NCI-H1694 treated with DMSO at 0.1 percent for 48 hours (cell line): ENCODE measurements around the gene BPHL.
"Not testable (repeated sequence)": the region's sequence is repeated elsewhere in the genome, so short reads cannot be mapped to it uniquely, and the experiment has no call there.

Experiments
- DNase-seq: peaks from one replicate; lab custom pipeline; 2025; lab: John Stamatoyannopoulos, UW

Gene BPHL

GRCh38 chr6:3156184-3157130, 37.9 kb downstream of the BPHL start:
- peak; percentile 12 for DNase-seq

- DNase-seq, result peak; percentile 27
These were observed 38.8 kb downstream of the BPHL start, which contains the start of gene TUBB2A for GRCh38 chr6:3157131-3157933. TUBB2A (minus strand) TSS chr6:3157544; CDS start chr6:3157463, 81 bp downstream.

- no peak for DNase-seq
These were observed 41.6 kb downstream of the BPHL start for GRCh38 chr6:3159805-3160781.

GRCh38 chr6:3162067-3162497, 43.6 kb downstream of the BPHL start:
- DNase-seq, result no peak

GRCh38 chr6:3162565-3163247, 44.2 kb downstream of the BPHL start:
- peak; percentile 55 for DNase-seq

GRCh38 chr6:3163248-3163594, 44.7 kb downstream of the BPHL start:
- DNase-seq, result peak; percentile 33

- DNase-seq, result no peak
These were observed 45.9 kb downstream of the BPHL start for GRCh38 chr6:3164388-3164787.

- DNase-seq, result no peak
These were observed 47.4 kb downstream of the BPHL start for GRCh38 chr6:3165631-3166534.

- not testable (repeated sequence) for DNase-seq
These were observed 48.2 kb downstream of the BPHL start for GRCh38 chr6:3166535-3167225.

GRCh38 chr6:3168046-3168445, 49.5 kb downstream of the BPHL start:
- DNase-seq, result not testable (repeated sequence)

- DNase-seq, result not testable (repeated sequence)
These were observed 52.2 kb downstream of the BPHL start for GRCh38 chr6:3170676-3171075.

GRCh38 chr6:3171313-3172175, 53.0 kb downstream of the BPHL start:
- DNase-seq, result not testable (repeated sequence)

GRCh38 chr6:3172789-3173188, 54.3 kb downstream of the BPHL start:
- DNase-seq, result not testable (repeated sequence)

- DNase-seq, result not testable (repeated sequence)
These were observed 55.2 kb downstream of the BPHL start for GRCh38 chr6:3173636-3174089.

GRCh38 chr6:3175715-3176402, 57.3 kb downstream of the BPHL start:
- no peak for DNase-seq

GRCh38 chr6:3176562-3177355, 58.2 kb downstream of the BPHL start:
- no peak for DNase-seq

- DNase-seq, result not testable (repeated sequence)
These were observed 60.2 kb downstream of the BPHL start for GRCh38 chr6:3178666-3179065.
